ENCODE measurements around the gene PDCL2.

- no peak for TF ChIP-seq CTCF (conservative IDR thresholded peaks at IDR 0.05 in 1 of 2, IDR thresholded peaks at IDR 0.05 in 1 of 2; ENCODE audit: low read depth in 1 of 2, low read length in 2 of 2)
- TF ChIP-seq EZH2 (IDR thresholded peaks at IDR 0.05; ENCODE audit: low read length, missing control alignments), result no peak
Observed at GRCh38 chr4:55637272-55637820, 45.3 kb upstream of the PDCL2 start.
